ENCODE measurements around the gene ATF4.

The ATF4 gene

DNA sequence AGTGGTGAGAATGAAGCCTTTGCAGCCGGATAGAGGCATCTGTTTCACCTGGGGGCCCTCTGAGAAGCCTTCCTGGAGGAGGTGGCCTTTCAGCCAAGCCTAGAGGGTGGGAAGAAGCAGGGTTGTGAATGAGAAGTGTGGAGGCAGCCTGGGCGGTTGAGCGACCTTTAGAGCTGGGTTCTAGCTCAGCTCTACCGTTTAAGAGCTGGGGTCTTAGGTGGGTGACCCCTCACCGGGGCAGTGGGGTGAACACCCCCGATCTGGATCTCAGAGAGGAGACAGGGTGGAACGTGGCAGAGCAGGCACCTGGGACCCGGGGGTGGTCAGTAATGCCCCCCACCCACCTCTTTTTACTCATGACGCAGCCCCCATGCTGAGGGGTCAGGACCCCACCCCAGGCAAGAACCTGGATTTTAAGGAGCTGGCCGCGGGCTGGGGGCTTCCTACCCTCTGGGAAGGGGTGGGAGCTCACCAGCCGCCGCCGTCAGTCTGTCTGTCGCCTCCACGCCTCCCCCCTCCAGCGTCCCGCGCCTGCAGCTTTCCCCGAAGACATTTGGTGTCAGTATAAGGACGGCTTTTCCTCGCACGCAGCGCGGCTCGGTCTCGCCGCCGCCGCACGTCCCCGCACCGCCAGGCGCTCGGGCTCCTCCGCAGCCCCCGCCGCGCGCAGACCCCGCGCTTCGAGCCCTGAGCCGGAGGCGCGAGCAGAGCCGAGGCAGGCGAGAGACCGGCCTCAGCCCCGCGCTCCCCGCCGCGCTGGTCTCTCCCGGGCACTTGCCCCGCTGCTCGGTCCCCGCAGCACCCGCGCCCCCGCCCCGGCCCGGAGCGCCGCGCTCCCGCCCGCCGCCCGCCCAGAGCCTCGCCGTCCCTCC is 36.8 kb downstream of the ATF4 start:
- peak in 28 of 56 donors; percentile 3 to 69 (median 26) for DNase-seq

DNA sequence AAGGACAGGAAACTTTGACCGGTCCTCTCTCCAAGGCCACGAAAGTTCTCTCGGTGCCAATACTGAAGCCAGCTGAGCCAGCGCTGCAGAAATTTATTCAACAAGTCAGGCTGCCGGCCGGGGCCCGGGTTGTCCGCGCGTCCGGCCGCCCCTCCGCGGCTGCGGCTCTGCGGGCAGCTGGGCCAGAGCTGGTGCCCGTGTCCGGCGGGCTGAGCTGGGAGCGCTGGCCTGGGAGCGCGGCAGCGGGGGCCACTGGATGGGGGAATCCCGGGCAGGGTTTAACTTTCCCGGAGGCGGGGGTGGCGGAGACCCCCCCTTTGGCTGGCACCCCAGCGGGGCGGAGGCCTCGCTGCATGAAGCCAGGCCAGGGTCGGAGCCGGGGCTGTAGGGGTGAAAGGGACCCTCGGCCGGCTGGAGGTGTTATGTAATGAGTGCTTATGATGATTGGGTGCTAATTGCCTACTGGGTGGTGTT is 37.9 kb downstream of the ATF4 start:
- peak in 1 of 56 donors; percentile 40 for DNase-seq

DNA sequence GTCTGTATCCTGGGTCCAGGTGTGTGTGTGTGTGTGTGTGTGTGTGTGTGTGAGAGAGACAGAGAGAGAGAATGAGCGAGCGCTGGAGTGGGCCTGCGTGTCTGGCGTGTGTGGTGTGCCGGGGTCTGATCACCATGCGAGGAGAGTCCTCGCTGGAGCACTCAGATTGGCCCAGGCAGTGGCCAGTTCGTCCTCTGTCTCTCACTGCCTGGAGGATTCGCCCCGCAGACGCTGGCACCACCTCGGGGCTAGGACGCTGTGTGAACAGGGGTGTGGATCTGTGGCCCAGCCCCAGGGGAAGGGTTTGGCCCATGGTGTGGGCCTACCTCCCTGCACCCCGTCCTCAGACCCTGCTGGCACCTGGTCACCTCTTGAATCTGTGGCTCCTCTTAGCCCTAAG is 38.6 kb downstream of the ATF4 start:
- DNase-seq = no peak

DNA sequence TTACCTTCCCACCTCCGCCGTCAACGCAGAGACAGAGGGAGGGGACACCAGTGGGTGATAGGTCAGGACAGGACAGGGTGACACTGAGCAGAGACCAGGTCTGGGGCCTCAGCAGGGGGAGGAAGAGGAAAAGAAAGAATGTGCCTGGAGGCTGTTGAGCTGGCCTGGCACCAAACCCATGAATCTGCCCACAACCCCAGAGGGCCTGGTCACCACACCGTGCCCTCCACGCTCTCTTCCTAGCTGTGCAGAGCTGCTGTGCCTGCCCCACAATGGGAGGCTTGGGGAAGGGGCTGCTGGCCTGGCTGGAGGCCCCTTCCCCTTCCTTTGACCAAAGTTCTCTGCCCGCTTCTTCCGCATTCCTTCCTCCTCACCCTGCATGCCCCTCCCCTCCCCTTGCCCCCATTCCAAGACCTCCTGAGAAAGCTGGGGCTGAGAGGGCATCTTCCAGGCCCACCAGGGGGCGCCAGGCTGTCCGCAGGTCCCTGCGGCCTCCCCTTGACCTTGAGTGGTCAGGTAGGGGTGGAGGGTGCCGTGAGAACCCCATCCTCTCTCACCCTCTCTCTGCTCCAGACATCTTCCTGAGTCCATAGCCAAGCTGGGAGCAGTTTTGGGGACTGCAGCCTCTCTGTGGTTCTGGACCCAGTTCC is 39.2 kb downstream of the ATF4 start:
- DNase-seq = no peak

DNA sequence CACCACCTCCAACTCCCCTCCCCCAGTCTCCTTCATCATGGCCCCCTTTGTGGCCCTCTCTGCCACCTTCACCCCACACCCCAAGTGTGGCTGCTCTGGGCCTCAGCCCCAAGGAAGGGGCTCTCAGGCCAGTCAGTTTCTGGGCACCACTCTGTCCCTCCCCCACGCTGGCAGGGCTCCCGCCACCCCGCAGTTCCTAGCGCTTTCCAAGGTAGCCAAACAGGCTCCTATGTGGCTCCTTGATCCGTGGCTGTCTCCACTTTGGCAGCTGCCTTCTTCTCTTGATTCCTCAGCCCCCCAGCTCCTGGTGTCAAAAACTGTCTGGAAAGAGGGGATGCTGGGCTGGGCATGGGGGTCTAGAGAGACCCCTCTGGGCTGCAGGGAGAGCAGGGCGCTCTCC is 39.8 kb downstream of the ATF4 start:
- no peak for DNase-seq

DNA sequence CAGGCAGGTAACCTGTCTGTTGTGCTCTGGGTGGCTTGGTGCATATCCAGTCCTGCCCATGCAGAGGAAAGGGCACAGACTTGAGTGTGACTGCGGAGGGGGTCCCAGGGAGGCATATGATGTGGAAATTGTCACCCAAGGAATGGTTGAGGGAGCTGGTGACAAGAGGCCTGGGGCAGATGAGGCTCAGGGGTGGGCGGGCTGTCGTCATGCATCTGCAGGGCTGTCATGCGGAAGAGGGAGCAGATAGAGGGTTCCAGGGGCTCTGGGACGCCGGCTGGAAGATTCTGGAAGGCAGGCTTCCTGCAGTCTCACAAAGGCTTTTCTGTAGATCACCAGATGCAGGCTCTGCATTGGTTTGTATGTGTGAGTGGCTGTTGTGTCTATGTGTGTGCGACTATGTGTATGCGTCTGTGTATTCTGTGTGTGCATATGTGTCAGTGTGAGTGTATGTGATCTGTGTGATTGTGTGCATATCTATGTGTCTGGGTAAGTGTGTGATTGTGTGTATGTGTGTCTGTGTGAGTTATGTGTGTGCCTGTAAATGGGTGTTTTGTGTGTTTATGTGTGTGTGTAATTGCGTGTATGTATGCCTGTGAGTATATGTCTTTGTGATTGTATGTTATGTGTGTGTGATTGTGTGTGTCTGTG is 42.6 kb downstream of the ATF4 start:
- DNase-seq = no peak

DNA sequence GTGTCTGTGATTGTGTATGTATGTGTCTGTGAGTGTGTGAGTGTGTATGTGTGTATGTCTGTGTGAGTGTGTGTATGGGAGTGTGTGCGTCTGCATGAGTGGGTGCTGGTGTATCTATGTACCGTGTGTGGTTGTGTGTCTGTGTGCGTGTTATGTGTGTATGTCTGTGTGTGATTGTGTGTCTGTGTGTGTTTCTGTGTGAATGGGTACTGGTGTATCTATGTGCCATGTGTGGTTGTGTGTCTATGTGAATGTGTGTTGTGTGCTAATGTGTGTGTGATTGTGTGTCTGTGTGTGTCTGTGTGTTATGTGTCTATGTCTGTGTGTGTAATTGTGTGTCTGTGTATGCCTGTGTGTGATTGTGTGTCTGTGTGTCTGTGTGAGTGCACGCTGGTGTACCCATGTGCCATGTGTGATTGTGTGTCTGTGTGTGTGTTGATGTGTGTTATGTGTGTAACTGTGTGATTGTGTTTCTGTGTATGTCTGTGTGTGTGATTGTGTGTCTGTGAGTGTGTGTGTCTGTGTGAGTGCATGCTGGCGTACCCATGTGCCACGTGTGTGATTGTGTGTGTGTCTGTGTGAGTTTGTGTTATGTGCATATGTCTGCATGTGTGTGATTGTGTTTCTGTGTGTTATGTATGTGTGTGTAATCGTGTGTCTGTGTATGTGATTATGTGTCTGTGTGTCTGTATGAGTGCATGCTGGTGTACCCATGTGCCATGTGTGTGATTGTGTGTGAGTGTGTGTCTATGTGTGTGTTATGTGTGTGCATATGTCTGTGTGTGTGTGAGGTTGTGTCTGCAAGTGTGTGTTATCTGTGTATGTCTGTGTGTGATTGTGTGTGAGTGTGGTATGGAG is 43.4 kb downstream of the ATF4 start:
- DNase-seq = no peak

DNA sequence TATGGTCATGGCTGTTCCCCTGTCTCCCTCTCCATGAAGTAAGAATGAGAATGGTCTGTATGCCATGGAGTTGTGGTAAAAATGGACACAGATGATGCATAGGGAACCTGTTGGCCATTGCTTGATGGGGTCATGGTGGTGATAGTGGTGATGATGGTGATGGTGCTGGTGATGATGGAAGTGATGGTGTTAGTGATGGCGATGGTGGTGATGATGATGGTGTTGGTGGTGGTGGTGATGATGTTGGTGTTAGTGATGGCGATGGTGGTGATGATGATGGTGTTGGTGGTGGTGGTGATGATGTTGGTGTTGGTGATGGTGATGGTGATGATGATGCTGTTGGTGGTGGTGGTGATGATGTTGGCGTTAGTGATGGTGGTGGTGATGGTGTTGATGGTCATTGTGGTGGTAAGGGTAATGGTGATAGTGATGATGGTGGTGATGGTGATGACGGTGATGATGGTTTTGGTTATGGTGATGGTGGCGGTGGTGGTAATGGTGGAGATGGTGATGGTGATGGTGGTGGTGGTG is 45.1 kb downstream of the ATF4 start:
- DNase-seq = no peak

DNA sequence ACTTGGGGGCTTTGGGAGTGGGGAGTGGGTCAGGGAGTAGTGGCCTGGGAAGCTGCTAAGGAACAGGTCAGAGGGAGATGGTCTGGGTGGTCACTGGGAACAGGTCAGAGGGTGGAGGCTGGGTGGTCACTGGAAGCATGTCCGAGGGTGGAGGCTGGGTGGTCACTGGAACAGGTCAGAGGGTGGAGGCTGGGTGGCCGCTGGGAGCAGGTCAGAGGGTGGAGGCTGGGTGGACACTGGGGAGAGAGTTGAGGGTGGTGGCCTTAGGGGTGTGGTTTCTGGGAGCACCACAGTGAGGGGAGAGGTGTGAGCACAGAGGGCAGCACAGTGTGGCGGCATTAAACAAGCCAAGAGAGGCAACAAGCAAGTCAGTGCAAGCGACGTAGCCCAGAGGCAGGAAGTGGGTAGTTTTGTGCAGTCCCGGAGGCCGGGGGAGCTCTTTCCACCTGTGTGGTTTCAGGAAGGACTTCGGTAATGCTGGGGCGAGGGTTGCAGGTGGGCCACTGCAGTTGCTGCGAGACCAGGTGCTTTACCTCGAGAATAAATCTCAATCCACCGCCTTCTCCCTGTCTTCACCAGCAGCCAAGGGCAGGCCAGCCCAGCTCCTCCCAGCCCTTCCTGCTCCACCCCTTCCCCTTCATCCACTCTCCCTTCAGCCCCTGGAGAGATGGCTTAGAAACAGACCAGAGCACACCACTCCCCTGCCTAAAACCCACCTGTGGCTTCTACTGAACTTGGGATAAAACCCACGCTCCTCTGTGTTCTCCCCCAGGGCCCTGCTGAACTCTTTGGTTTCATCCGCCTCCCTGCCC is 47.0 kb downstream of the ATF4 start:
- DNase-seq = no peak

DNA sequence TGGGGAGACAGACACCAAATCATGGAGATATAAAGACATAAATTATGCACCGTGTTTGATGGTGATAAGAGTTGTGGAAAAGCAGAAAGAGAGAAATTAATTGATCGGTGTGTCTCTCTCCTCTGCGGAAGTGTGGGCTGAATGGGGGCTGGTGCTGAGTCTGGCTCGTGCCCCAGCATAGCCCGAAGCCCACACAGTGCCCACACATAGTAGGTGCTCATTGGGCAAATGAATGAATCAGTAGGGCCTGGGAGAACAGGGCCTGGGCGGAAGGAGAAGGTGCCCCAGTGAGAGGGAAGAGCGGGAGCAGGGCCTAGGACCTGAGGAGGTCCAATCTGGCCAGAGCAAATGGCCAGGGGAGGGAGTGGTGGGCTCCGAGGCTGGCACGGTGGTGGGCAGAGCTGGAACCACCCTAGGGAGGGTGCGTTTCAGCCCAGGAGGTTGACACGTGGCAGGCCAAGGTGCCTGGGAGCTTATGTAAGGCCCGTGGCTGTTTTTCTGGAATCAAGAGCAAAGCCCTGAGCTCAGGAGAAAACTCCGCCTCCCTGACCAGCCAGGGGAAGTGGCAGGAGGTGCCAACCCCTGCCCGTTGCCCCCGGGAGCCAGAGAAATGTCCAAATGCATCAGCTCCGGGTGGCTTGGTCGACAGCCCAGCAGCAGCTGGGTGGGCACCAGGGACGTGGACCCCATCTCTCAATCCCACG is 48.1 kb downstream of the ATF4 start:
- DNase-seq = no peak

DNA sequence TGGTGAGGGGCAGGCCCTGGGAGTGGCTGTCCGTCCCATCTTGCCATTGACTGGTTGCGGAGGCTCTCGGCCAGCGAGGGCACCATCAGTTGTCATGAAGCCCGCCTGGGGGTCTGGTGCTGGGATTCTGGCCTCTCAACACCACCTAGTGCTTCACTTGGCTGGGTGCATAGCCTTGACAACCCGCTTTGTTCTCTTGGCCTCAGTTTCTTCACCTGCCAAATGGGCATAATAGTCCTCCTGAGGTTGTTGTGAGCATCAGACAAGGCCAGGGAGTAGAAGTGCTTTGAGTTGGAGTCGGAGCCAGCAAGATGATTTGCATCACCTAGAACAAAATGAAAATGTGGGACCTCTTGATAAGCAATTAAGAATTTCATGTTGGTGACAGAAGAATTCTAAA is 48.7 kb downstream of the ATF4 start:
- no peak for DNase-seq

DNA sequence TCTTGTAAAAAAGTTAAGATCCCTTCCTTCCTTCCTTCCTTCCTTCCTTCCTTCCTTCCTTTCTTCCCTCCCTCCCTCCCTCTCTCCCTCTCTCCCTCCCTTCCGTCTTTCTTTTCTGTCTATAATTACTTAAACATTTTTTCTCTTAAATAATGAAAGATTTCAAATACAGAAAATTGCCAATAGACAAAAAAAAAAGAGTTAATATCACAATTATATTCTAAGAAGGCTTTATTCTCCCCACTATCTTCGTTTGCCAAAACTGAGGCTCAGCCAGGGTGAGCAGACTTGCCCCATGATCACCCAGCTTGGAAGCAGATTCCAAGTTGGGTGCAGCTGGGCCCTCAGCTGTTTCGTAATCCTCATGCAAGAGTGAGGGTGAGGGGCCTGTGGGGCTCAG is 49.9 kb downstream of the ATF4 start:
- DNase-seq = no peak

DNA sequence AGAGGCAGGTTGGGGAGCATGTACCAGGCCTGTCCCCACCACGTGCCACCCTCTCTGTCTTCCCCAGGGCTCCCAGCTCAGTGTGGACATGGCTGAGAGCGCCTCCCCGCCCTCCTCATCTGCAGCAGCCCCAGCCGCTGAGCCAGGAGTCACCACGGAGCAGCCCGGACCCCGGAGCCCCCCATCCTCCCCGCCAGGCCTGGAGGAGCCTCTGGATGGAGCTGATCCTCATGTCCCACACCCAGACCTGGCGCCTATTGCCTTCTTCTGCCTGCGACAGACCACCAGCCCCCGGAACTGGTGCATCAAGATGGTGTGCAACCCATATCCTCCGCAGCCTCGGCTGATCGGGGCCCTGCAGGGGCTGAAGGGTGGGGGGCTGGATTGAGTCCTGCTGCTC is 50.3 kb downstream of the ATF4 start, which contains the start of gene CACNA1I:
CACNA1I (plus strand) TSS at position 89 of the 400 bp plus-strand sequence; CDS start at position 89, 0 bp downstream.
- no peak for DNase-seq

DNA sequence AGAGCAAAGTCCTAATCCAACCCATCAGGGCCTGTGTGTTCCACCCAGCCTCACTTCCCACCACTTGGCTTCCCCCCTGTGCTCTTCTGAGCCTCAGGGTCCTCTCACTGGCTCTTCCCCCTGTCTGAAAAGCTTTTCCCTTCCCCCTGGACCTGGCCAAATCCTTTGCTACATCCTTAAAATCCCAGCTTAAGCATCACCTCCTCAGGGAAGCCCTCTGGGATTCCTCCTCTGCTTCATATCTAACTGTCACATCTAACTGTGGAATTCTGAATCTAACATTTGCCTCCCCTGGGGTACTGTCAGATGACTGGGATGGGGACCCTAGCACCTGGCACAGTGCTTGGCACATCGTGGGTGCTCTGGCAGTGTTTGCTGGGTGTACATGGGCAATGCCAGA is 51.2 kb downstream of the ATF4 start:
- DNase-seq = no peak

Data from nucleus accumbens (tissue), 56 donors.